Astrocyte of the spinal cord (primary cell): ENCODE data around the gene ZNF428.

Experiments
- DNase-seq: peaks from one replicate; pipeline ENCODE4 v3.0.0; 2011; ENCODE audit warnings: low read depth, low spot score
- H3K4me3 ChIP-seq: 2 replicates; pipeline ENCODE4 v1.5.1; 2011; ENCODE audit warnings: low read depth, mild to moderate bottlenecking, low read length, moderate library complexity
- CTCF ChIP-seq: IDR thresholded peaks from 2 replicates; pipeline ENCODE4 v1.5.1; 2012; ENCODE audit warnings: low read depth, mild to moderate bottlenecking, low read length, inconsistent platforms
- in situ Hi-C: cut with HindIII; loops from 2 replicates; pipeline ENCODE4 v1.10.0; 2017; ENCODE audit warnings: low sequenced_read_pairs

The ZNF428 gene

GRCh38 chr19:43586346-43586745 lies 33.1 kb downstream of the ZNF428 start:
- no peak for TF ChIP-seq CTCF
- no peak overlapping the region for H3K4me3 ChIP-seq

GRCh38 chr19:43584484-43584883 lies 34.9 kb downstream of the ZNF428 start:
- in situ Hi-C loops = no loop called here

More at GRCh38 chr19:43586346-43586745, 33.1 kb downstream of the ZNF428 start:
- in situ Hi-C loops = no loop called here
- DNase-seq = no peak

GRCh38 chr19:43582495-43582894 lies 36.9 kb downstream of the ZNF428 start:
- H3K4me3 ChIP-seq = no peak overlapping the region
- in situ Hi-C loops = no loop called here
- no peak for TF ChIP-seq CTCF

More at GRCh38 chr19:43584484-43584883, 34.9 kb downstream of the ZNF428 start:
- no peak overlapping the region for H3K4me3 ChIP-seq
- no peak for TF ChIP-seq CTCF
- DNase-seq = no peak

GRCh38 chr19:43581467-43581866 lies 38.0 kb downstream of the ZNF428 start:
- TF ChIP-seq CTCF = no peak
- no peak overlapping the region for H3K4me3 ChIP-seq
- no peak for DNase-seq
- in situ Hi-C loops = no loop called here

More at GRCh38 chr19:43582495-43582894, 36.9 kb downstream of the ZNF428 start:
- DNase-seq = no peak

- H3K4me3 ChIP-seq = no peak overlapping the region
- no peak for TF ChIP-seq CTCF
- in situ Hi-C loops = no loop called here
Measured at GRCh38 chr19:43578787-43579186, 40.6 kb downstream of the ZNF428 start.

GRCh38 chr19:43575955-43576878 lies 43.2 kb downstream of the ZNF428 start:
- DNase-seq = no peak
- H3K4me3 ChIP-seq = peak overlapping the region; percentile 30
- in situ Hi-C loops = no loop called here
- no peak for TF ChIP-seq CTCF

More at GRCh38 chr19:43578787-43579186, 40.6 kb downstream of the ZNF428 start:
- DNase-seq = no peak
